CD4-positive, alpha-beta memory T cell (primary cell): ENCODE measurements around the gene RSPH9. TPM values are rescaled to one million over a fixed set of nuclear protein-coding genes. Genes with fewer than 3 reads are reported as not detected.
"Not testable (repeated sequence)": the region's sequence is repeated elsewhere in the genome, so short reads cannot be mapped to it uniquely, and the experiment has no call there.

Experiments
- CTCF ChIA-PET: fragments of 350-600 bp; sonication (Branson Sonifier 250); formaldehyde crosslinking; loops from one replicate; lab custom pipeline; 2021; ENCODE audit warnings: inconsistent platforms; ENCODE audit not compliant: partially characterized antibody; lab: Charles Lee
- POLR2A ChIA-PET: fragments of 350-600 bp; sonication (Branson Sonifier 250); formaldehyde crosslinking; loops from one replicate; lab custom pipeline; 2021; ENCODE audit not compliant: partially characterized antibody; lab: Charles Lee
- DNase-seq, 5 donors: peaks; one replicate each; pipeline versions ENCODE4 v3.0.0 to v3.0.0-alpha.2; 2020 to 2022; ENCODE audit warnings: mixed read lengths in 1 of 5
- H3K27ac ChIP-seq: one replicate; pipeline ENCODE4 v1.7.0; 2013; ENCODE audit warnings: low read depth, low read length
- H3K27me3 ChIP-seq: 2 replicates; pipeline ENCODE4 v1.7.0; 2013; ENCODE audit warnings: mild to moderate bottlenecking, low read length, moderate library complexity; ENCODE audit not compliant: insufficient read depth
- H3K36me3 ChIP-seq: 2 replicates; pipeline ENCODE4 v1.7.0; 2013; ENCODE audit warnings: mild to moderate bottlenecking, low read length, moderate library complexity; ENCODE audit not compliant: insufficient read depth
- H3K4me1 ChIP-seq: 2 replicates; pipeline ENCODE4 v1.7.0; 2013; ENCODE audit warnings: mild to moderate bottlenecking, low read length, moderate library complexity; ENCODE audit not compliant: insufficient read depth
- H3K4me3 ChIP-seq, 2 donors: one replicate each; pipeline ENCODE4 v1.7.0; 2013; ENCODE audit warnings: low read length in 2 of 2, mild to moderate bottlenecking in 1 of 2
- H3K9me3 ChIP-seq, 2 donors: one replicate each; pipeline ENCODE4 v1.7.0; 2013; ENCODE audit warnings: low read length in 2 of 2, control low read depth in 1 of 2; ENCODE audit not compliant: control insufficient read depth in 1 of 2
- H3K27ac Mint-ChIP-seq, 7 donors: one replicate each; pipeline ENCODE4 v1.8.0; 2020 to 2021; ENCODE audit warnings: mixed read lengths in 7 of 7, mild to moderate bottlenecking in 6 of 7, inconsistent platforms in 3 of 7, moderate library complexity in 3 of 7
- H3K27me3 Mint-ChIP-seq, 2 donors: one replicate each; pipeline ENCODE4 v1.8.0; 2020 to 2021; ENCODE audit warnings: mixed read lengths in 2 of 2
- H3K36me3 Mint-ChIP-seq, 2 donors: one replicate each; pipeline ENCODE4 v1.8.0; 2020 to 2021; ENCODE audit warnings: mixed read lengths in 2 of 2, inconsistent platforms in 1 of 2, mild to moderate bottlenecking in 1 of 2
- H3K4me1 Mint-ChIP-seq, 4 donors: one replicate each; pipeline ENCODE4 v1.8.0; 2020 to 2021; ENCODE audit warnings: mixed read lengths in 4 of 4, mild to moderate bottlenecking in 1 of 4
- H3K4me3 Mint-ChIP-seq, 8 donors: one replicate each; pipeline ENCODE4 v1.8.0; 2020 to 2021; ENCODE audit warnings: mixed read lengths in 8 of 8, mild to moderate bottlenecking in 7 of 8, moderate library complexity in 6 of 8, inconsistent platforms in 3 of 8
- H3K9me3 Mint-ChIP-seq, 8 donors: one replicate each; pipeline ENCODE4 v1.8.0; 2020 to 2021; ENCODE audit warnings: mixed read lengths in 8 of 8, mild to moderate bottlenecking in 5 of 8, inconsistent platforms in 3 of 8, moderate library complexity in 1 of 8
- intact Hi-C: fragments of 100-400 bp; cut with micrococcal nuclease; formaldehyde crosslinking; loops from one replicate; pipeline ENCODE4 v1.15.1; 2023
- polyA plus RNA-seq, 2 donors: library from polyadenylated mRNA; unstranded; fragments of 300-500 nt; fragmentation: Illumina TruSeq; gene quantifications; one replicate each; pipeline ENCODE4 v1.2.3, GENCODE V29; 2021
- total RNA-seq, 2 experiments: library from RNA; stranded (reverse); gene quantifications; one replicate each; pipeline ENCODE4 v1.2.3, GENCODE V29; 2021

Gene RSPH9
- total and polyA plus RNA-seq, 4 experiments from 2014 or later, result 0.71 to 1.3 TPM; not detected in 2

GRCh38 chr6:43695967-43696291, 51.1 kb downstream of the RSPH9 start:
- Histone ChIP-seq H3K9me3 (no peaks in the 10 kb centered on the region), H3K4me1 (no peaks in the 10 kb centered on the region), H3K36me3 (no peaks in the 10 kb centered on the region), H3K27me3 (no peaks in the 10 kb centered on the region), H3K4me3 (no peak overlapping the region), H3K27ac (no peak overlapping the region)
- ChIA-PET CTCF (interaction anchor here (0.9 kb wide), 1 partner anchor 28 kb away, joined by 3 read pairs; no protein-coding TSS in a partner anchor), POLR2A (no interaction called here)
- no peaks in the 10 kb centered on the region for H3K4me1 Mint-ChIP-seq
- intact Hi-C loops, result no loop called here
- H3K27ac Mint-ChIP-seq, result no peak overlapping the region
- peaks cover 5 to 25% of the 10 kb centered on the region in 2 donors for H3K27me3 Mint-ChIP-seq
- H3K36me3 Mint-ChIP-seq, result no peaks in the 10 kb centered on the region
- H3K9me3 Mint-ChIP-seq, result peaks cover 0 to 2% (median 0%) of the 10 kb centered on the region in 8 donors
- H3K4me3 Mint-ChIP-seq, result no peak overlapping the region
- no peak for DNase-seq

DNA sequence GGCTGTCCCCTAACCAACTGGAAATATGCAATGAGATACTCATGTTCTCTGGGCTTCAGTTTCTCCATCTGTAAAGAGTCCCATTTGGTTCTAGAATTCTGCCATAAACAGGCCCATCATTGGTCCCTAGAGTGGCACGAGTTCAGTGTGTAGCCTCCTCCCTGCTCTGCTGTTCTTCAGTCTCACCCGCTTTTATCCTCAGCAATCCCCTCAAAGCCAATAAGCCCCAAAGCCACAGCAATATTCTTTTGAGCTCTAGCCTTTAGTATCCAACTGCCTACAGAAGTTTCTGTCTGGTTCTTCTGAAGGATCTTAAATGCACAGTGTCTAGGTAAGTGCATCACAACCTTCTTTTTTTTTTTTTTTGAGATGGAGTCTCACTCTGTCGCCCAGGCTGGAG, 52.6 kb downstream of the RSPH9 start:
- Histone ChIP-seq H3K27me3 (no peaks in the 10 kb centered on the region), H3K27ac (no peak overlapping the region), H3K4me1 (no peaks in the 10 kb centered on the region), H3K36me3 (no peaks in the 10 kb centered on the region), H3K9me3 (no peaks in the 10 kb centered on the region), H3K4me3 (no peak overlapping the region)
- no peak overlapping the region for H3K4me3 Mint-ChIP-seq
- H3K36me3 Mint-ChIP-seq, result no peaks in the 10 kb centered on the region
- ChIA-PET CTCF (no interaction called here), POLR2A (no interaction called here)
- peaks cover 15 to 31% of the 10 kb centered on the region in 2 donors for H3K27me3 Mint-ChIP-seq
- H3K9me3 Mint-ChIP-seq, result peaks cover 0 to 2% (median 0%) of the 10 kb centered on the region in 8 donors
- intact Hi-C loops, result no loop called here
- H3K27ac Mint-ChIP-seq, result peak overlapping the region in 1 of 7 donors; percentile 24
- no peak for DNase-seq
- no peaks in the 10 kb centered on the region for H3K4me1 Mint-ChIP-seq

GRCh38 chr6:43698584-43699349, 53.9 kb downstream of the RSPH9 start:
- no peak for DNase-seq
- H3K27ac Mint-ChIP-seq, result no peak overlapping the region
- intact Hi-C loops, result no loop called here
- H3K9me3 ChIP-seq, result no peaks in the 10 kb centered on the region
- H3K27me3 Mint-ChIP-seq, result peaks cover 22 to 38% of the 10 kb centered on the region in 2 donors
- H3K4me3 ChIP-seq, result no peak overlapping the region
- ChIA-PET CTCF (no interaction called here), POLR2A (no interaction called here)
- H3K27ac ChIP-seq, result no peak overlapping the region
- H3K4me1 ChIP-seq, result no peaks in the 10 kb centered on the region
- H3K36me3 Mint-ChIP-seq, result no peaks in the 10 kb centered on the region
- peaks cover 0 to 2% (median 0%) of the 10 kb centered on the region in 8 donors for H3K9me3 Mint-ChIP-seq
- H3K36me3 ChIP-seq, result no peaks in the 10 kb centered on the region
- no peaks in the 10 kb centered on the region for H3K4me1 Mint-ChIP-seq
- no peak overlapping the region for H3K4me3 Mint-ChIP-seq
- H3K27me3 ChIP-seq, result no peaks in the 10 kb centered on the region

GRCh38 chr6:43699564-43700186, 54.8 kb downstream of the RSPH9 start:
- H3K27me3 ChIP-seq, result no peaks in the 10 kb centered on the region
- Mint-ChIP-seq H3K27me3 (peaks cover 22 to 39% of the 10 kb centered on the region in 2 donors), H3K27ac (no peak overlapping the region)

DNA sequence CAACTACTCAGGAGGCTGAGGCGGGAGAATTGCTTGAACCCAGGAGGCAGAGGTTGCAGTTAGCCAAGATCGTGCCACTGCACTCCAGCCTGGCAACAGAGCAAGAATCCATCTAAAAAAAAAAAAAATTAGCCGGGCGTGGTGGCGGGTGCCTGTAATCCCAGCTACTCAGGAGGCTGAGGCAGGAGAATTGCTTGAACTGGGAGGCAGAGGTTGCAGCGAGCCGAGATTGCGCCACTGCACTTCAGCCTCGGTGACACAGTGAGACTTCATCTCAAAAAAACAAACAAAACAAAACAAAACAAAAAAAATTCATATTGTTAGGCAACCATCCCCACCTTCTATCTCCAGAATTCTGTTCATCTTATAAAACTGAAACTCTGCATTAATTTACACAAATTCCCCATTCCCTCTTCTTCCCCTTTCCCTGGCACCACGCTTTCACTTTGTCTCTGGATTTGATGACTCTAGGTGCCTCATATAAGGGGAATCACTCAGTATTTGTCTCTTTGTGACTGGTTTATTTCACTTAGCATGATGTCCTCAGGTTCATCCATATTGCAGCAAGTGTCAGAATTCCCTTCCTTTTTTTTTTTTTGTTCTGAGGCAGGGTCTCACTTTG, 56.2 kb downstream of the RSPH9 start:
- H3K9me3 ChIP-seq, H3K4me1 Mint-ChIP-seq, H3K27me3 ChIP-seq, CTCF ChIA-PET, H3K4me3 Mint-ChIP-seq, H3K4me3 ChIP-seq, H3K4me1 ChIP-seq, intact Hi-C loops, H3K9me3 Mint-ChIP-seq, DNase-seq, POLR2A ChIA-PET, H3K27ac Mint-ChIP-seq, H3K36me3 Mint-ChIP-seq, H3K27ac ChIP-seq, H3K36me3 ChIP-seq: not testable (repeated sequence)
- peaks cover 27 to 44% of the 10 kb centered on the region in 2 donors for H3K27me3 Mint-ChIP-seq

More at GRCh38 chr6:43699564-43700186, 54.8 kb downstream of the RSPH9 start:
- DNase-seq, result no peak
- Mint-ChIP-seq H3K9me3 (no peaks in the 10 kb centered on the region), H3K4me3 (no peak overlapping the region), H3K4me1 (no peaks in the 10 kb centered on the region), H3K36me3 (no peaks in the 10 kb centered on the region)
- POLR2A ChIA-PET, result no interaction called here
- Histone ChIP-seq H3K9me3 (no peaks in the 10 kb centered on the region), H3K27ac (no peak overlapping the region), H3K4me1 (no peaks in the 10 kb centered on the region), H3K36me3 (no peaks in the 10 kb centered on the region), H3K4me3 (no peak overlapping the region)
- intact Hi-C loops, result no loop called here
- CTCF ChIA-PET, result no interaction called here

GRCh38 chr6:43702171-43702533, 57.3 kb downstream of the RSPH9 start:
- no peaks in the 10 kb centered on the region for H3K36me3 ChIP-seq
- no peak overlapping the region for H3K27ac Mint-ChIP-seq
- intact Hi-C loops, result no loop called here
- peaks cover 27 to 45% of the 10 kb centered on the region in 2 donors for H3K27me3 Mint-ChIP-seq
- H3K9me3 Mint-ChIP-seq, result no peaks in the 10 kb centered on the region
- H3K27me3 ChIP-seq, result no peaks in the 10 kb centered on the region
- ChIA-PET POLR2A (no interaction called here), CTCF (no interaction called here)
- H3K4me1 ChIP-seq, result no peaks in the 10 kb centered on the region
- no peaks in the 10 kb centered on the region for H3K9me3 ChIP-seq
- no peak overlapping the region for H3K4me3 Mint-ChIP-seq
- no peaks in the 10 kb centered on the region for H3K36me3 Mint-ChIP-seq
- peaks cover 0 to 5% (median under 1%) of the 10 kb centered on the region in 4 donors for H3K4me1 Mint-ChIP-seq
- H3K27ac ChIP-seq, result no peak overlapping the region
- H3K4me3 ChIP-seq, result no peak overlapping the region
- DNase-seq, result no peak

GRCh38 chr6:43702534-43703440, 58.0 kb downstream of the RSPH9 start:
- Histone ChIP-seq H3K27ac (no peak overlapping the region), H3K36me3 (no peaks in the 10 kb centered on the region), H3K27me3 (no peaks in the 10 kb centered on the region), H3K9me3 (no peaks in the 10 kb centered on the region), H3K4me1 (no peaks in the 10 kb centered on the region), H3K4me3 (no peak overlapping the region)
- intact Hi-C loops, result no loop called here
- peaks cover 0 to 5% (median under 1%) of the 10 kb centered on the region in 4 donors for H3K4me1 Mint-ChIP-seq
- ChIA-PET POLR2A (no interaction called here), CTCF (no interaction called here)
- H3K36me3 Mint-ChIP-seq, result no peaks in the 10 kb centered on the region
- H3K27me3 Mint-ChIP-seq, result peaks cover 27 to 46% of the 10 kb centered on the region in 2 donors
- DNase-seq, result peak in 1 of 5 donors; percentile 44
- H3K27ac Mint-ChIP-seq, result no peak overlapping the region
- no peak overlapping the region for H3K4me3 Mint-ChIP-seq
- no peaks in the 10 kb centered on the region for H3K9me3 Mint-ChIP-seq
